Heart right ventricle (tissue), 16 donors: ENCODE results near the gene DNTT. TPM values are rescaled to one million over a fixed set of nuclear protein-coding genes. Genes with fewer than 3 reads are reported as not detected.
A peak's percentile ranks its signal among the peaks of the same experiment; 100 is the strongest.

Experiments
- ATAC-seq, 8 donors: fragments of 200-7000 bp; cut with Tn5 transposase; one replicate each; pipeline ENCODE4 v1.9.1; 2020; ENCODE audit warnings: mild to moderate bottlenecking in 8 of 8, moderate library complexity in 8 of 8, moderate number of reproducible peaks in 1 of 8
- DNase-seq, 2 donors: peaks; one replicate each; pipeline ENCODE4 v3.0.0-alpha.2; 2020
- H3K27ac ChIP-seq, 10 donors: fragments of 200-600 bp; sonication (generic) in 2 of 10; one replicate each; pipeline versions ENCODE4 v1.5.0 to v1.8.0; 2020 to 2022; ENCODE audit warnings: mild to moderate bottlenecking in 3 of 10
- H3K27me3 ChIP-seq, 7 donors: fragments of 200-600 bp; one replicate each; pipeline ENCODE4 v1.8.0; 2021 to 2022; ENCODE audit warnings: mild to moderate bottlenecking in 2 of 7
- H3K36me3 ChIP-seq, 9 donors: fragments of 200-600 bp; sonication (generic) in 1 of 9; one replicate each; pipeline versions ENCODE4 v1.5.0 to v1.8.0; 2020 to 2022; ENCODE audit warnings: mild to moderate bottlenecking in 2 of 9
- H3K4me1 ChIP-seq, 9 donors: fragments of 200-600 bp; sonication (generic) in 1 of 9; one replicate each; pipeline versions ENCODE4 v1.5.0 to v1.8.0; 2020 to 2022; ENCODE audit warnings: mild to moderate bottlenecking in 4 of 9
- H3K4me3 ChIP-seq, 10 donors: fragments of 200-600 bp; sonication (generic) in 2 of 10; one replicate each; pipeline versions ENCODE4 v1.5.0 to v1.8.0; 2020 to 2022; ENCODE audit warnings: mild to moderate bottlenecking in 7 of 10, moderate library complexity in 2 of 10
- H3K9me3 ChIP-seq, 11 donors: fragments of 200-600 bp in 10 of 11; sonication (generic) in 2 of 11; one replicate each; pipeline versions ENCODE4 v1.5.0 to v1.8.0; 2013 to 2022; ENCODE audit warnings: mild to moderate bottlenecking in 2 of 11, control low read depth in 1 of 11, moderate library complexity in 1 of 11
- WGBS, 2 donors: extraction: QIAGEN DNeasy Blood & Tissue Kit; methylation state at CpG; one replicate each; pipeline ENCODE4 v1.1.7; 2013; ENCODE audit warnings: inconsistent platforms in 1 of 2; 5-methylcytosine and 5-hydroxymethylcytosine counted together
- intact Hi-C, 10 donors: fragments of 100-400 bp; cut with DNase I; formaldehyde crosslinking; loops; one replicate each; pipeline versions ENCODE4 v1.11.1 to v1.14.2; 2022
- polyA plus RNA-seq, 2 donors: library from polyadenylated mRNA; stranded (reverse); fragments of 200-250 nt; gene quantifications; one replicate each; pipeline ENCODE4 v1.2.3, GENCODE V29; 2013
- total RNA-seq, 10 donors: library from RNA; stranded (reverse); fragmentation: NEBNext Ultra II Directional in 3 of 10; extraction: Animal tissue kit (Norgen Biotek cat#: 25700) in 3 of 10; gene quantifications; one replicate each; pipeline versions ENCODE4 v1.2.1 to v1.2.4, GENCODE V29; 2021 to 2023
- TF ChIP-seq, protein P1 (sequence below), 9 donors: fragments of 200-600 bp; sonication (generic) in 2 of 9; IDR thresholded peaks; one replicate each; pipeline versions ENCODE4 v1.5.0 to v1.8.0; 2021 to 2022; ENCODE audit warnings: antibody characterized with exemption in 9 of 9, mild to moderate bottlenecking in 5 of 9, moderate library complexity in 1 of 9
- donor health status: Arrhythmogenic right ventricular cardiomyopathy.
- donor health status: ischemic (EF 13 %, LVEDD 7.1; RV severe dilation, severe dysfunction).
- donor health status: healthy with polysubstance abuse.
- donor health status: DM: no; HTN: yes; CAD: no.
- donor health status: DM: no; HTN: no; CAD: no.
- donor health status: ischemic (EF 25% LVEDD 6.9; RV normal size, moderate dysfunction).
- donor health status: ischemic (EF 25% LVEDD 5.7; RV mildly dilated, moderate dysfunction).
- donor health status: healthy.
- donor health status: DM: yes; HTN: yes; CAD: no.
- donor health status: Ischemic cardiomyopathy.
- donor health status: ischemic (EF 35%, LVEDD 5.7; RV mildly dilated, moderate dysfunction).
- donor health status: nonischemic (EF 11% LVEDD 7.7; RV severe dilation, severe dysfunction).
- donor health status: DM: yes; HTN: yes; CAD: no.
- donor health status: PGD.
- donor health status: ischemic (EF 29% LVEDD 5.4; RV normal size, mild dysfunction).
- donor health status: nonischemic (EF 23%, LVEDD 6.1; RV moderate dilation, normal function).

DNTT gene
- total and polyA plus RNA-seq, 12 donors = not detected

DNA sequence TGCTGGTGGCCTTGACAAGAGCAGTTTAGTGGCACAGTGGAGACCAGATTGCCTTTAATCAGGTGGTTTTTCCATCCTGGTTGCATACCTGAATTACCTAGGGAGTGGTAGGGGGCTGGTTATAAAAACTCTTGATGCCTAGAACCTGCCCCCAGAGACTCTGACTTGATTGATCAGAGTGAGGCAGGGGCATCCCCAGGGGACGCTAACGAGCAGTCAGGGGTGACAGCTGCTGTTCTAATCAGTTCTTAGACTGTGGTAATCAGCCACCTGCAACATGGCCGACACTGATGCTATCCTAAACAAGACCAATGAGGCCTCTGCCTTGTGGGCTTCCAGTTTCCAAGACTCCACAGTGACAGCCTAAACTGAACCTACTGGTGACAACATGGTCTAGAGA, 56.5 kb downstream of the DNTT start:
- DNase-seq (no peak), ATAC-seq (no peak)
- Histone ChIP-seq H3K27me3 (peaks cover 0 to 8% (median 3%) of the 10 kb centered on the region in 7 donors), H3K27ac (no peak overlapping the region), H3K4me1 (no peaks in the 10 kb centered on the region), H3K36me3 (no peaks in the 10 kb centered on the region), H3K9me3 (no peaks in the 10 kb centered on the region), H3K4me3 (no peak overlapping the region)
- 59 to 73% methylated on average over 3 of the region's 3 CpGs for WGBS, 2 donors
- intact Hi-C loops = no loop called here
- TF ChIP-seq, protein P1, sequence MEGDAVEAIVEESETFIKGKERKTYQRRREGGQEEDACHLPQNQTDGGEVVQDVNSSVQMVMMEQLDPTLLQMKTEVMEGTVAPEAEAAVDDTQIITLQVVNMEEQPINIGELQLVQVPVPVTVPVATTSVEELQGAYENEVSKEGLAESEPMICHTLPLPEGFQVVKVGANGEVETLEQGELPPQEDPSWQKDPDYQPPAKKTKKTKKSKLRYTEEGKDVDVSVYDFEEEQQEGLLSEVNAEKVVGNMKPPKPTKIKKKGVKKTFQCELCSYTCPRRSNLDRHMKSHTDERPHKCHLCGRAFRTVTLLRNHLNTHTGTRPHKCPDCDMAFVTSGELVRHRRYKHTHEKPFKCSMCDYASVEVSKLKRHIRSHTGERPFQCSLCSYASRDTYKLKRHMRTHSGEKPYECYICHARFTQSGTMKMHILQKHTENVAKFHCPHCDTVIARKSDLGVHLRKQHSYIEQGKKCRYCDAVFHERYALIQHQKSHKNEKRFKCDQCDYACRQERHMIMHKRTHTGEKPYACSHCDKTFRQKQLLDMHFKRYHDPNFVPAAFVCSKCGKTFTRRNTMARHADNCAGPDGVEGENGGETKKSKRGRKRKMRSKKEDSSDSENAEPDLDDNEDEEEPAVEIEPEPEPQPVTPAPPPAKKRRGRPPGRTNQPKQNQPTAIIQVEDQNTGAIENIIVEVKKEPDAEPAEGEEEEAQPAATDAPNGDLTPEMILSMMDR (IDR thresholded peaks at IDR 0.05) = no peak

DNA sequence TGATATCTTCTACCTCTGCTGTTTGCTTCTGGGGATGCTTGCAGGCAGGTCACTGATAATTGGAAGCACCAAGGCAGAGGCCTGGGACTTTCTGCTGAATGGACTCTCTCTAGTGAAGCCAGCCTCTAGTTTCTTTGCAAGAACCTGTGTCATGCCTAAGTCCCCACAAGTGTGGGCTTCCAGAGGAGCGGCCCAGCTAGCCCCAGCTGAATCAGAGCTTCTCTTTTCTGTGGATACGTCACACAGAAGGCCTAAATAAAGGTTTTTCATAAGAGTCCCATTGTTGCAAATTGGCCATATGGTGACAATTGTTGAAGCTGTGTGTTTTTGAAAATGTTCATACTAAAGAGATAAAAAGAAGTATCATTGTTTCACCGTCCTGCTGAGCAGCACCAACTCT, 61.3 kb downstream of the DNTT start:
- ATAC-seq (no peak), DNase-seq (no peak)
- Histone ChIP-seq H3K36me3 (no peaks in the 10 kb centered on the region), H3K4me3 (no peak overlapping the region), H3K27ac (no peak overlapping the region), H3K4me1 (peaks cover 0 to 13% (median 0%) of the 10 kb centered on the region in 9 donors), H3K9me3 (no peaks in the 10 kb centered on the region), H3K27me3 (no peaks in the 10 kb centered on the region)
- 82 to 91% methylated on average over 3 of the region's 3 CpGs for WGBS, 2 donors
- intact Hi-C loops = no loop called here
- TF ChIP-seq, protein P1 (IDR thresholded peaks at IDR 0.05) = no peak

DNA sequence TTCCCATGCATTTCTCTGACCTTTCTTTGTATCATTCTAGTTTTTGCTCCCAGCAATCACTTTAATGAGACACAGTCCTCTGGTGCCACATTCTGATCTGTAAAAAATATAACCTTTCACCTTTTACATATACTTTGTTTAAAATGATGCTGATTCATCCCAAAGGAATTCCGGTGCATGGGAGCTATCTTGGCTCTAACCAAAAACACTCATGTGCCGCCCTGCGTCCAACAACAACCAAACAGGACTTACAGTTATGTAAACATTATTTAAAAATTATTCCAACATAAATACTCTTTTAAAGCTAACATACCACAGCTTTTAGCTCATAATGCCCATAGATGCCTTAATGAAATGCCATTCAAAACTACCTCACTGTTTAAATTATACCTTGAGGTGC, 62.3 kb downstream of the DNTT start:
- TF ChIP-seq, protein P1 (IDR thresholded peaks at IDR 0.05) = no peak
- Histone ChIP-seq H3K9me3 (no peaks in the 10 kb centered on the region), H3K27ac (no peak overlapping the region), H3K27me3 (no peaks in the 10 kb centered on the region), H3K36me3 (no peaks in the 10 kb centered on the region), H3K4me1 (peaks cover 0 to 13% (median 0%) of the 10 kb centered on the region in 9 donors), H3K4me3 (no peak overlapping the region)
- intact Hi-C loops = no loop called here
- no peak for DNase-seq
- ATAC-seq = no peak
- 79 to 80% methylated on average over 3 of the region's 3 CpGs for WGBS, 2 donors

DNA sequence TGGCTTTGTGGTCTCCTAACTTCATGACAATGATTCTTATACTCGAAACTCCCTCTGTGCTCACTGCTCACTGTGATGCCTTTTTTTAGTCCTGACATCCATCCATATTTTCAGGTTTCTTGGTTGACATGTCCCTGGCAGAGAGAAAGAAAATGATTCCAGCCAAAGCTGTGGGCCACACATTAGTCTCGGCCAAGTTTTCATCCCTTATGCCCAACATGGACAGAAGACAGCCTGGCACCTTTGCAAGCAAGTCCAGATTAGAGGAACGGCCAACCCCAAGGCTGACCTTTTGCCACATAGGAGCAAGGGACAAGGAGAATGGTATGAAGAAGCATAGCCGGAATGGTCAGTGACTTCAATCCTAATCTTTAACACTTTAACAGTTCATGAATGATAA, 63.2 kb downstream of the DNTT start:
- Histone ChIP-seq H3K27ac (peak overlapping the region in 2 of 10 donors; percentile 28 to 34), H3K27me3 (no peaks in the 10 kb centered on the region), H3K9me3 (no peaks in the 10 kb centered on the region), H3K36me3 (no peaks in the 10 kb centered on the region), H3K4me3 (no peak overlapping the region), H3K4me1 (peaks cover 0 to 13% (median 0%) of the 10 kb centered on the region in 9 donors)
- WGBS, 2 donors = 38 to 55% methylated on average over 4 of the region's 4 CpGs
- intact Hi-C loops = no loop called here
- peak; percentile 48 to 80 (median 56) for ATAC-seq
- peak in 1 of 2 donors; percentile 19 for DNase-seq
- TF ChIP-seq, protein P1 (IDR thresholded peaks at IDR 0.05) = no peak
